ENCODE data around the gene HGFAC.

Gene HGFAC

DNA sequence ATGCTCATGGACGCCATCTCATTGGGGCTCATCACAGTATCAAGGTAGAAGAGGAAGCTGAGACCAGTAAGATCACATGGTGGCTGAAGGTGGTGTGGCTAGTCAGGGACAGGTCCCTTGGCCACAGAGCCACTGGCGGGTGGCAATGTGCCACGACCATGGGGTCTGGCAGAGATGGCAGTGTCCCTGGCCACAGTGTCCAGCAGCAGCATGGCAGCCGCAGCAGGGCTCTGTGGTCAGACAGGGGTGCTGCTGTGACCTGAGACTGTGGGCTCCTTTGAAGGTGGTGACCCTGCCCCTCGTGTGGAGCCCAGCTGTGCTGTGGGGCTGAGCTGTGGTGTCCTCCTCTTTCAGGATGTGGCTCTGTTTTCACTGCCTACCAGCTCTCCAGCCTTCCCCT lies 19.2 kb downstream of the HGFAC start:
- Histone ChIP-seq H3K36me3 (no peaks in the 10 kb centered on the region), H3K9me3 (no peaks in the 10 kb centered on the region), H3K27me3 (no peaks in the 10 kb centered on the region), H3K4me3 (ENCODE audit: low read depth, low read length) (no peak overlapping the region), H3K4me1 (peaks cover 5% of the 10 kb centered on the region)
- DNase-seq = no peak
- TF ChIP-seq CTCF (IDR thresholded peaks at IDR 0.05; ENCODE audit: low read depth, low read length) = no peak

DNA sequence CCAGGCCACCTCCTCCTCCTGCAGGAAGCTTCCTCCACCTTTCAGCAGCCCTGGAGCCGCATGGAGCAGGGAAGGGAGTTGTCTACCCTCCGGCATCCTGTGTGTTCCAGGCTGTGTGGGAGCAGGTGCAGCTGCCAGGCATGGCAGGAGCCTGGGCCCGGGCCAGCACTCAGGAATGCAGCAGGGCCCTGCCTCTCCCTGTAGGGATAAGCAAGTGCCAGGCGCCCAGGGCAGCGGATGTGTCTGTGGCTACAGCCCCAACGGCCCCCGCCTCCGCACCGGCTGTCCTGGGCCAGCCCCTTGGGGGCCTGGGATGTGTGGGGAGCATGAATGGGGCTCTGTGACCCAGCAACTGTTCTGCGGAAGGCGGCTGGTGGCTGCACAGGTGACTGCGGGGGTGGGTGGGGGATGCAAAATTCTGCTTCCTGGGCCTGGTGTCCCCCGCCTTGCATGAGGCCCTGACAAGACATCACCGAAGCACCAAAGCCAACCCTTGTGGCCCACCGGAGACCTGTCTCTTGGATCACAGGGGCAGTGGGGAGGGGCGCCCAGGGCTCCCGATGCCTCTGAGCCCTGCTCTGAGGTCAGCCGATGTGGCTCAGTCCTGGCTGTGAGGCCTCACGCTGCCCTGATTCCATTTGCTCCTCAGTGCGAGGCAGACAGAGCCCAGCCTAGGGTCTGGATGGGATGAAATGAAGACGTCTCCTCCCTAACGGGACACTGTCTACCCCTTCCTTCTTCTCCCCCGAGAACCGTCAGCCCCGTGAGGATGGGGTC lies 19.9 kb downstream of the HGFAC start:
- H3K27me3 ChIP-seq = no peaks in the 10 kb centered on the region
- no peaks in the 10 kb centered on the region for H3K36me3 ChIP-seq
- peak; percentile 82 for DNase-seq
- H3K4me3 ChIP-seq (ENCODE audit: low read depth, low read length) = no peak overlapping the region
- no peaks in the 10 kb centered on the region for H3K9me3 ChIP-seq
- H3K4me1 ChIP-seq = peaks cover 5% of the 10 kb centered on the region
- TF ChIP-seq CTCF (IDR thresholded peaks at IDR 0.05; ENCODE audit: low read depth, low read length) = no peak

- Histone ChIP-seq H3K4me1 (peaks cover 5% of the 10 kb centered on the region), H3K4me3 (ENCODE audit: low read depth, low read length) (no peak overlapping the region), H3K27me3 (no peaks in the 10 kb centered on the region), H3K36me3 (no peaks in the 10 kb centered on the region), H3K9me3 (no peaks in the 10 kb centered on the region)
- no peak for DNase-seq
- TF ChIP-seq CTCF (IDR thresholded peaks at IDR 0.05; ENCODE audit: low read depth, low read length) = no peak
These were observed 20.6 kb downstream of the HGFAC start for GRCh38 chr4:3462321-3462789.

- H3K4me1 ChIP-seq = peaks cover 5% of the 10 kb centered on the region
- no peaks in the 10 kb centered on the region for H3K27me3 ChIP-seq
- no peaks in the 10 kb centered on the region for H3K36me3 ChIP-seq
- no peak for TF ChIP-seq CTCF (IDR thresholded peaks at IDR 0.05; ENCODE audit: low read depth, low read length)
- DNase-seq = no peak
- peak within 1 kb of the TSS; percentile 8; the same call in 1 of the 2 replicates for H3K4me3 ChIP-seq (ENCODE audit: low read depth, low read length)
- no peaks in the 10 kb centered on the region for H3K9me3 ChIP-seq
These were observed 21.1 kb downstream of the HGFAC start, which contains the start of gene DOK7 for GRCh38 chr4:3462790-3463415. Gene DOK7, plus strand, starts transcription at chr4:3463306. Its CDS starts 70 bp downstream, at chr4:3463376.

DNA sequence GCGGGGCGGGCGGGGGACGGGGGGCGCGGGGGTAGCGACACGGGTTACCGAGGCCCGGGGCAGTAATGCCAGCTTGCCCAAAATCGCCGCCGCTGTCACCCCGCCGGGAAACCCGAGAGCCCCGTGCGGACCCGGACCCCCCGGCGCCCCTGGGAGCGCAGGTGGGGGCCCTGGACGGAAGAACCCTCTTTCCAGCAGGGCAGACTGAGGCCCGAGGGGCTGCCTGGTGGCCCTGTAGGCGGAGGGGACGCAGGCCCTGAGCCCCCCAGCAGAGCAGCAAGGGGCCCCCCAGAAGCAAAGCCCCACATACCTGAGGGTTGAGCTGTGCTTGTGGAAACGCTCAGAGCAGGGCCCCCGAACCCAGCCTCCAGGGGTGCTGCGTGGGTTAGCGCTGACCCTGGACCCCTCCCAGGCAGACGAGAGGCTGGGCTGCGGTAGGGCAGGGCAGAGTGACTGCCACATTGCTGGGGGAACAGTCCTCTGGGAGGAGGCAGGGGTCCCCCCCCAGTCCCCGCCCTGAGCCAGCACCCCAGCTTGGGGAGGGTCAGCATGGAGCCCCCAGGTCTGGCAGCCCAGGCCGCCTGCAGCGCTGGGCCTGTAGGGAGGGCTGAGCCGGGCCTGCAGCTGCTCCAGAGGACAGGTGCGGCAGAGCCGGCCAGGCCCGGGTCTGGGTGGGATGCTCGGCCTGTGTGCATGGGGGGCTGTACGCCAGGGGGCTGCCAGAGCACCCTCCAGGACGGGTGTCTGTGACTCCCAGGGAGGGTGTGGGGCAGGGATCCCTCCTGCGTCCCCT lies 22.0 kb downstream of the HGFAC start:
- Histone ChIP-seq H3K4me1 (peaks cover 5% of the 10 kb centered on the region), H3K4me3 (ENCODE audit: low read depth, low read length) (no peak overlapping the region), H3K27me3 (no peaks in the 10 kb centered on the region), H3K36me3 (no peaks in the 10 kb centered on the region), H3K9me3 (no peaks in the 10 kb centered on the region)
- DNase-seq = no peak
- no peak for TF ChIP-seq CTCF (IDR thresholded peaks at IDR 0.05; ENCODE audit: low read depth, low read length)

Data from BE2C (cell line).